Measurements from ENCODE around the gene DYNLT4.

The DYNLT4 gene

GRCh38 chr1:44792736-44793502 is 14.2 kb downstream of the DYNLT4 start:
- Histone ChIP-seq H3K79me2 (ENCODE audit: control insufficient read depth, low read length) (no peaks in the 10 kb centered on the region), H3F3A (ENCODE audit: control insufficient read depth, insufficient read depth) (peaks cover 4% of the 10 kb centered on the region; the same call in 1 of the 2 replicates), H3K27ac (ENCODE audit: low read depth, low read length) (no peak overlapping the region), H3K36me3 (ENCODE audit: control insufficient read depth, low read length) (no peaks in the 10 kb centered on the region), H3K4me1 (ENCODE audit: control insufficient read depth, low read length) (no peaks in the 10 kb centered on the region), H3K27me3 (ENCODE audit: control insufficient read depth, low read length) (no peaks in the 10 kb centered on the region), H4K20me1 (ENCODE audit: control insufficient read depth, insufficient read depth, low read depth, low read length) (no peaks in the 10 kb centered on the region), H3K9me2 (replicated peaks; ENCODE audit: control insufficient read depth, low read length) (no peaks in the 10 kb centered on the region), H3K4me3 (ENCODE audit: low read length) (no peak overlapping the region), H3K4me2 (ENCODE audit: low read length) (no peak overlapping the region), H3K9me3 (ENCODE audit: control insufficient read depth, insufficient read depth, low read length) (no peaks in the 10 kb centered on the region)
- TF ChIP-seq EZH2phosphoT487 (IDR thresholded peaks at IDR 0.05; ENCODE audit: borderline replicate concordance, low read length) = no peak
- TF ChIP-seq CTCF (IDR thresholded peaks at IDR 0.05; ENCODE audit: low read depth, low read length, poor library complexity, severe bottlenecking) = no peak

- Histone ChIP-seq H3K27me3 (ENCODE audit: control insufficient read depth, low read length) (no peaks in the 10 kb centered on the region), H3K4me2 (ENCODE audit: low read length) (no peak overlapping the region), H3K4me3 (ENCODE audit: low read length) (no peak overlapping the region), H3K27ac (ENCODE audit: low read depth, low read length) (no peak overlapping the region), H3F3A (ENCODE audit: control insufficient read depth, insufficient read depth) (peaks cover 21% of the 10 kb centered on the region), H4K20me1 (ENCODE audit: control insufficient read depth, insufficient read depth, low read depth, low read length) (no peaks in the 10 kb centered on the region), H3K4me1 (ENCODE audit: control insufficient read depth, low read length) (peaks cover 6% of the 10 kb centered on the region), H3K9me2 (replicated peaks; ENCODE audit: control insufficient read depth, low read length) (no peaks in the 10 kb centered on the region), H3K79me2 (ENCODE audit: control insufficient read depth, low read length) (no peaks in the 10 kb centered on the region), H3K36me3 (ENCODE audit: control insufficient read depth, low read length) (no peaks in the 10 kb centered on the region), H3K9me3 (ENCODE audit: control insufficient read depth, insufficient read depth, low read length) (no peaks in the 10 kb centered on the region)
- TF ChIP-seq EZH2phosphoT487 (IDR thresholded peaks at IDR 0.05; ENCODE audit: borderline replicate concordance, low read length) (no peak), CTCF (IDR thresholded peaks at IDR 0.05; ENCODE audit: low read depth, low read length, poor library complexity, severe bottlenecking) (no peak)
These were observed 16.0 kb downstream of the DYNLT4 start for GRCh38 chr1:44790968-44791801.

- Histone ChIP-seq H3K79me2 (ENCODE audit: control insufficient read depth, low read length) (no peaks in the 10 kb centered on the region), H3F3A (ENCODE audit: control insufficient read depth, insufficient read depth) (peaks cover 35% of the 10 kb centered on the region), H3K27me3 (ENCODE audit: control insufficient read depth, low read length) (no peaks in the 10 kb centered on the region), H3K36me3 (ENCODE audit: control insufficient read depth, low read length) (no peaks in the 10 kb centered on the region), H4K20me1 (ENCODE audit: control insufficient read depth, insufficient read depth, low read depth, low read length) (no peaks in the 10 kb centered on the region), H3K4me2 (ENCODE audit: low read length) (no peak within 1 kb of the TSS), H3K9me3 (ENCODE audit: control insufficient read depth, insufficient read depth, low read length) (no peaks in the 10 kb centered on the region), H3K4me1 (ENCODE audit: control insufficient read depth, low read length) (peaks cover 33% of the 10 kb centered on the region), H3K4me3 (ENCODE audit: low read length) (no peak within 1 kb of the TSS), H3K9me2 (replicated peaks; ENCODE audit: control insufficient read depth, low read length) (no peaks in the 10 kb centered on the region), H3K27ac (ENCODE audit: low read depth, low read length) (no peak within 1 kb of the TSS)
- TF ChIP-seq EZH2phosphoT487 (IDR thresholded peaks at IDR 0.05; ENCODE audit: borderline replicate concordance, low read length) (no peak), CTCF (IDR thresholded peaks at IDR 0.05; ENCODE audit: low read depth, low read length, poor library complexity, severe bottlenecking) (no peak)
These were observed 18.9 kb downstream of the DYNLT4 start, which contains the start of gene BEST4 for GRCh38 chr1:44788120-44788860. BEST4 (minus strand) TSS chr1:44788170; CDS start chr1:44787705, 465 bp downstream.

Data from DOHH2 (cell line).